Fibroblast of peridontal ligament (primary cell): Measurements from ENCODE around the gene CACNA1C.

ENCODE experiments used
- DNase-seq: peaks from one replicate; pipeline ENCODE4 v3.0.0-alpha.2; 2010; ENCODE audit errors: extremely low read depth

The CACNA1C gene

DNA sequence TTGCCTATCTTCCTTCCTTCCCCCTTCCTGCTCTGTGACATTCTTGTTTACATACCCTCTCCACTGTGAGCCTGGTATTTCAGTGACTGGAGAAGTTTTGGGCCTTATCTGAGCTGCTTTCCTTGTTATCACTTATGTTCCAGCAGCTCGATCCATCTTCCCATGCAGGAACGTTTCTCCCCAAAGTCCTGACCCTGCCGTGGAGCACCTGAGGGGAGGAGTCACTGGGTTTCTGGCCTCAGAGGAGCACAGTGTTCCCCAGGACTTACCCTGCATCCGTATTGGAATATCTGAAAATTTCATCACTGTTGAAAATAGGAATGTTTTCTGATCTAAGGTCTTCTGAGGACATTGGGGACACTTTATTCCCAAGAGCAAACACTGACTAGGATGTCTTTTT lies 141.8 kb downstream of the CACNA1C start:
- DNase-seq: no peak

DNA sequence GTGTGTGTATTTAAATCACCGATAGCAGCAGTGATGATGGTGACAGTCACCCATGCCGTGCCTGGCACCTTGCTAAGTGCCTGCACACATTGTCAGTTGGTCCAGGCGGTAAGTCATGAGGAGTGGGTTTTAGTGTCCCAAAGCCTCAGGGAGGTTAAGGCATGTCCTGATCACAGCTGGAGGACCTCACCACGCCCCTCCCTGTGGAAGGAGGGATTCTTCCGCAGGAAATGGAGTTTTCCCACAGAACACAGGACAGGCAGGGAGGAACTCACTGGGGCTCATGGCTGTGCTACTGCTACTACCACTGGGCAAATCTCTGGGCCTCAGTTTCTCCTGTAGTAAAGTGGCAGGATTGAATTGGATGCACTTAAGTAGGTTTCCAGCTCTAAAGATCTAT lies 142.3 kb downstream of the CACNA1C start:
- DNase-seq: no peak

DNA sequence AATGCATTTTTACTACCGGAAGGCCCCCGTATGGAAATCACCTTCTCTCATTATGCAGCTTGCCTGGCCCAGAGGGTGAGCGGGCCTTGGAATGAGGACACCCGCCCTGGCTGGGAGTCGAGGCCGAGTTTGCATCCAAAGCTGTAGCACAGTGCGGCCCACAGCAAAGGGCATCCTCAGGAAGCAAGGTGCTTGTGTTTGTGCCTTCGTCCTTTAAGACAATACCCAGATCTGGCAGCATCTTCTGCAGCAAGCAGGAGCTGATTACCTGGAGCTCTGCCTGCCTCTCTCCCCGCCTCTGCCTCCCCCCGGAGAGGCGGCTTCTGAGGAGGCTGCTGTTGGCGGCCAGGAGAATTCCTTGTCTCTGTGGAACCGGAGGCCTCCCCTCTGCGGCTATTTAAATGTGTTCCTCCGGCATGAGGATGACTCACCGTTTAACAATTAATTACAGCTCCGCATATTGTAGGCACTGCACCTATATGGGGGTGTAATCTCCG lies 145.3 kb downstream of the CACNA1C start:
- peak; percentile 18 for DNase-seq

DNA sequence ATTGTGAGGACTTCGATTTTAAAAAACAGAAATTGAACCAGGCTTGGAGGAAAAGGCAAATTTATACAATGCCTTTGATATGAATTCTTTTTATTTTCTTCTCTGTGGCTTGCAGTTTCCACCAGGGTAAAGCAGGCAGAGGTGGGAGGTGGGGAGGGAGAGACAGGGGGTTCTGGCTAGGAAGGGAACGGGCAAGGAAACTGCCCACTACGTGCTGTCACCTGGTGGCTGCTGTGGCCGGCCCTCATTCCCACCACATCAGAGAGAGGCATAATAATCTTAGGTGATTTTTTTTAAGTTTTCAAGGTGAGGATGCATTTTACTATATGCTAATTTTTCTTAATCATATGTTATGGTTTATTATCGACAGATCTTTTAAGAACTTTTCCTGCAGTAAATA lies 145.8 kb downstream of the CACNA1C start:
- no peak for DNase-seq

DNA sequence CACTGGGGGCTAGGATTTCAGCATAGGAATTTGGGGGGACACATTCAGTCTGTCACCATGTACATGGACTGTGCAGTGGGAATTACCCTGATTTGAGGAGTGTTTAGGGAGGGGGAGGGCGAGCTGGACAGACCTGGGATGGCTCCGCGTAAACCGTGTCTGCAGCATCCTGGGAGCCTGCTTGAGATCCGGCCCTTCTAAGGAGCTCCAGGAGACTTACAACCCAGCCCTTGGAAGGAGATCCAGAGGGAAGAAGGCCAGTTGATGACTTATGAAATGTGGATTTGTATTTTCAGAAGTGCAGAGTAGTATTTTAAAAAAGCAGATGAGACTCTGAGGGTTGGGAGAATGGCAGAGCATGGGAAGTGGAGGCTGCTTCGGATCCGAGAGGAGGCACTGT lies 153.2 kb downstream of the CACNA1C start:
- DNase-seq: no peak

DNA sequence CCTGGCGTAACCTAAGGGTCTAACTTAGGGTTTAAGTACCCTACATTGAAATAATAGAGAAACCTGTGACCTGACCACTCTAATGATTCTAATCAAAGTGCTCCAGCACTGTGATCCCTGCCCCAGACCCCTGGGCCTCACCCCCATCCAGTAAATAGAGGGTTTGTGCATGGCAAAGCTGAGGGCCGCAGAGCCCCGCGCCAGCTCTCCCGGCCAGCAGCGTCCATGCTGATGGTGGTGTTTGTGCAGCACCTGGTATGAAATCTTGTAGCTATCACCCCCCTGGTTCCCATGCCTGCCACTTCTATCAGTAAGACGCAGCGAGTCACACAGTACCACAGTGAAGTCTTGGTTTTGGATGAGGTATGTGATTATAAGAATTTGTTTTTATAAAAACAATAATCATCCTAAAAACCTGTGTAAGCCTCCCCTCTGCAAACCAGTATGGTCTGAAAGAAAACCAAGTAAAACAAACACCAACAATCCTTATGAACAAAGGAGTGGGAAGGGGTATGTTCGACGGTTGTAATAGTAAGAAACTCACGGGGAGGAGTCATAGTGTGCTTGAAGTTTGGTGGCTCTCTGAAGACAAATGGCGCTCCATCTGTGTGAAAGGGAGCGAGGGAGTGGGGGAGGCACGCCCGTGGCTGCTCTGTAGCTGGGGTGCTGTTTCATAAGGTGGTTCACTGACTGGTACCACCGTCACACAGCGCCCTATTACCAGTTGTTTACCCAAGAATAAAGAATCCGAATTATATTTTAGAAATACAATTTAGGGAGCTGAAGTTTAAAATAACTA lies 156.2 kb downstream of the CACNA1C start:
- DNase-seq: no peak

DNA sequence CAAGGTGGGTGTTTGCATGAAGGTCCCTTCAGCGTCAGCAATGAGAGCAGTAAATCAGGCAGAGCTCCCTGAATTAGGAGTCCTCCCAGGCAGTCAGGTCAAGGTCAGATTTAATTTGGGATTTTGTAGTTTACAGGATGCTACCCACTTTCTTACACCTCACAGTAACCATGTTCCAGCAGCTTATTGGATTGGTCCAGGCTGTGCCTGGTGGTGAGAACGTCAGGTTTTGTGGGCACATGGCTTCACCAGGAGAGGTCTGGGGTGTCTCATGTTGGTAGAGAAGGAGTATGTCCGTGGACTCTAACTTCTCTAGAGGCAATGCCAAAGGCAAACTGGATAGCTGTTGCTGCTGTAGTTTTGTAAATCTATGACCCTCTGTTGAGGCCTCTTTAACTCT lies 158.3 kb downstream of the CACNA1C start:
- no peak for DNase-seq

DNA sequence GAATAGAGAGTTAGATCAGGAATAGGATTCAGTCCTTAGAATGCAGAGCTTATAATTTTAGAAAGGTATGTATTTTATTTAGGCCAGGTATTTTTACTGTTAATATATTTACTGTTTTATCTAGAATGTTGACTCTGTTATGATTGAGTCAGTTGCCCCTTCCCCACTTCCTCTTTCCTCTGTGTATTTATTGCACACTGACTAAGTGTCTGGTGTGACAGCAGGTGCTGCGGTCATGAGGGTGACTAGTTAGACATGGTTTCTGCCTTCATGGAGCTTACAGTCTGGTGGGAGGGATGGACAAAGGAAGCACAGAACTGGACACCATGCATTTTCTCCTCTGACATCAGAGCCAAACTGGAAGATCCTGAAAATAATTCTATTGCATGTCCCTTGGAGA lies 159.8 kb downstream of the CACNA1C start:
- DNase-seq: no peak

DNA sequence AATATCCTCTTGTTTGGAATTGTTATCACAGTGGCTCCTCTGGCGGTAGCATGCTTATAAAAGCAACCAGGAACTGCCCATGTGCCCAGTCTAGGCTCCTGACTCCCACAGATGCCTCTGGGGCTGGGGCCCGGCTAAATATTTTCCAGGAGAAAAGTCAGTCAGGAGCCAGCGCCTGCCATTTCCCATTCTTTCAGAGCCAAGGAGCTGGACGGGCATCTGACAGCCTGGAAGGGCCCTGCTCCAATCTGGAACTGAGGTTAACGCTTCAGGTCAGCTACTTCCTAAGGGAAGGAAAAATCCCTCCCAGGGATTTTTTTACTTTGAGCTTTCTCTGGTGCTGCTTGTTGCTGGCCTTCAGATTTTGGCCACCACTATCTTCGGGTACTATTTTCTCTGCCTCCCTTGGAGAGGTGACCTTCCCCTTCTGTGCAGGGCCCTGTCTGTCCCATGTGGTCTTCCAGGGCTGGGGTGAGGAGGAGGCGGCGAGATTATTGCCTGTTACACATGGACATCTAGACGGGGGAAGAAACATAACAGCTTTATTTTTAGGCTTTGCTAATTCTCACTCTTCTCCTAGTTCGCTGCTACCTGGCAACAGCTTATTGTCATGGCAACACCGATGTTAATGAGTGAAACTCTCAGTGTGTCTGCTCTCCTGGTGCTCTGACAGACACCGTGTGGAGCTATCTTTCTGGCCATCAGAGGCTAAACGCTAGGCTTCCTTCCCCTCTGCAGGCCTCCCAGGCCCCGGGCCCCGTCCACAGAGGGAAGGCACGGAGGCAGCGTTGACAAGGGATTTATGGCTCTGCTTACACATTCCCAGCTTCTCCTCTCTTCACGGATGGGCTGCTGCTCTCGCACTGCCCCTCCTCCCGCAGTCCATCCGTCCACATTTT lies 160.4 kb downstream of the CACNA1C start:
- no peak for DNase-seq

DNA sequence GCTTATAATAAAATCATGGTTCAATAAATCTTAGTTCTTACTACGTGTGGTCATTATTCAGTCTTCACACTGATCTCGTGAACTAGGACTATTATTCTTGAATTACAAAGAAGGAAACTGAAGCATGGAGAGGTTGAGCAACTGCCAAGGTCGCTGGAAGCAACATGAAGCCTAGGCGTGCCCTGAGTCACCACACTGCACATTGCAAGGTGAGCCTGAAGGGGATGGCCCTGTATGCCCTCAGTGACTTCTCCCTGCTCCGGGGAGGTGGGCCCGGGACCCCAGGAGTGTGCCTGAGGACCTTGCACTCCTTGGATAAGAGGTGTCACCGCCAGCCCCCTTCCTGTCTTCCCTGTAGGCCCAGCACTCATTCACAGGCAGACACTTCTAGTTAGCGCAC lies 161.6 kb downstream of the CACNA1C start:
- DNase-seq: no peak

DNA sequence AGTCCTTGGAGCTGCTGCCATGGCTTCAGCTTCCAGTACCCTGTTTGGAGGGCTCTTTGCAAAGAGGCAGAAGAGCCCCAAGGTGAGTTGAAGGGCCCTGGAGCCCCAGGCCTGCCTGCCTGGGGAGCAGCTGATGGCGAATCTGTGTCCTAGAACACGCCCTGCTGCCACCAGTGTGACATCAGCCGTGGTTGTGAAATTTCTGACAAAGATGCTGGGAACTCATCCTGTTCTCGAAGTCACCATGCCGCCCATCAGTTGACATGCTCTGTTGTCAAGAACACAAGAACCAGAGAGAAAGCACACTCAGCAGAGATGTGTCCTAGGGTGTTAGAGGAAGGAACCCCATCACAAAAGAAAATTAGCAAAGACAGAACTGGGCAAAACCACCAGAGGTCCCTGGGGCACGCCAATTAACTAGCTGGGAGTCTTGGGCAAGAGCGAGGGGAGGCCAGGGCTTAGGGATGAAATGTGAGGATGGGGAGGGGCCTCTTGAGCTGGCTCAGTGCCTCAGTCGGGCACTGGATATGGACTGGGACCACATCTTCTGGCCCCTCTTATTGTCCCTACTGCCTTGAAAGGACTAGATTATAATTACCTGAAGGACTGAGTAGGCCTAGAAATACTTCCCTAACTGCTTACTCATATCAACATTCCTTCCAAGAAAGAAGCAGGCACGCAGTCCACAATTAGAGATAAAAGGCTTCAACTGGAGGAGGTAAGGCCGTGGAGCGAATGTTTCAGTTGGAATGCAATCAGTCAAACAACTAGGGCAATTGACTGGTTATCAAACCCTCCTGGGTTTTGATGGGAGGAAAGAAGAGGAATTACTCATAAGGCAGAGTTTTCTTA lies 163.1 kb downstream of the CACNA1C start:
- DNase-seq: peak; percentile 72

DNA sequence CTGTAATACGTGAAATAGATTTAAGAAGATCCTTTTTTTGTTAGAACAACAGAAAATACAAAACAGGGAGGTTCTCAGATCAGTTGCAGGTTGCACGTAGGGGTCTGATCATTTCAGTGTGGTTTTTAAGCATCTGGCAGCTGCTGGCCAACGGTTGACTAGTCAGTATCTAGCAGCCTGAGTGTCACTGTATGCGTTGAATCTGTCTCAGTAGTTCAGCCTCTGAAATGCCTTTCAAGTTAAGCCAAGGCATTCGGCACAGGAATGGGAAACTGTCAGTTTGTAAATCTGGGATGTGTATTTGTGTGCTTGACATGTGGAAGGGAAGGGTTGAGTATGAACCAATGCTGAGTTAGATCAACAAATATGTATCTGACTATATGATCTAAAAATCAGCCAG lies 165.9 kb downstream of the CACNA1C start:
- no peak for DNase-seq

DNA sequence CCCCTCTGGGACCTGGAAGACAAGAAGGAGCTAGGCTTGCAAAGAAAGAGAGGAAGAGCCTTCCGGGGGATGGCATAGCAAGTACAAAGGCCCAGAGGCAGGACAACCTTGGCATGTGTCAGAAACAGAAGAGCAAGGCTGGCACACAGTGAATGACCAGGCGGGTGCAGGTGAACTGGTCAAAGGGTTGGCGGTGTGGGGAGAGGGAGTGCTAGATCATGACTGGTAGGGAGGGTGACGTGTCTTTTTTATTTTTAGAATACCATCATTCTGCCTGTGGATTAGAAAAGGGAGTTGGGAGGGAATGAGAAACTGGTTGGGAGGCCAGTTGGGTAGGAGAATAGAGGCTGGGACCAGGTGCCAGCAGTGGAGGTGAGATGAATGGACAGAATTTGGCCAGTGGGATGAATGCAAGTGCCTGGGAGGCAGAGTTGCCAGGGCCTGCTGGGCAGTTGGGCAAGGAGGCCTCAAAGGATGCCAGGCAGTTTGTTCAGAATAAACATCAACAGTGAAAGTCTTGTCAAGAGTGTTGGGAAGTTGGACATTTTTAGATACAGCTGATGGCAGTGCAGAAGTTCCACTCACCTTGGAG lies 168.3 kb downstream of the CACNA1C start:
- DNase-seq: no peak

DNA sequence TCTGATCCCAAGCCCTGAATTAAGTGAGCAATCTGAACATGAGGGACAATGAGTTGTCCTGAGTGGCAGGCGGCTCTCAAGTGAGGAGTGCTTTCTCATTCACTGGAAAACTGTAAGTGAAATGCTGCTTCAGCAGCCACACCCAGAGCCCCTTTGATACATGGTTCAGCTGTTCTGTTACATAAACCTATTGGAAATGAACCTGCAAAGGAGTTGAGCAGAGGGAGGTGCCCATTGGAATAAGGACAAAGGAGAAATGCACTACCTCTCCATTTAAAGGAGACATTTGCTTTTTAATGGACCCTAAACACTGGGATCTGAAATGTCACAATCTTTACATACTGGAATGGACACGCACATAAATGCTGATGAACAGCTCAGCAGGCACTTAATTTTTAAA lies 169.9 kb downstream of the CACNA1C start:
- DNase-seq: no peak

DNA sequence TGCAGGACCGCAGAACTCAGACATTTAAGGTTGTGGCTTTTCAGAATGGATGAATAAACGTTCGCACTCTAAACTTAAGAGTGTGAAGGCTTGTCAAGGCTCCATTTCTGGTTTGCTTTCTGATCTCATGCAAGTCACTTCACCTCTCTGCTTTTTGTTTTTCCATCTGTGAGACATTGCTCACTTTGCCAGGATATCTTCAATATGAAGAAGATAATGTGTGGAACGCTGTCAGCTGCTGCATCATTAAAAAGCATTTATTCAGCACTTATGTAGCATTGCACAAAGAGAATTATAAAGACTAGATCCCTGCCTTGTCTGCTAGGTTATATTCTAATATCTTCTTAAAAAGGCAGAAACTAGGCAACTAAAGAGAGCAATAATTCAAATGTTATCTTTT lies 172.2 kb downstream of the CACNA1C start:
- DNase-seq: no peak

DNA sequence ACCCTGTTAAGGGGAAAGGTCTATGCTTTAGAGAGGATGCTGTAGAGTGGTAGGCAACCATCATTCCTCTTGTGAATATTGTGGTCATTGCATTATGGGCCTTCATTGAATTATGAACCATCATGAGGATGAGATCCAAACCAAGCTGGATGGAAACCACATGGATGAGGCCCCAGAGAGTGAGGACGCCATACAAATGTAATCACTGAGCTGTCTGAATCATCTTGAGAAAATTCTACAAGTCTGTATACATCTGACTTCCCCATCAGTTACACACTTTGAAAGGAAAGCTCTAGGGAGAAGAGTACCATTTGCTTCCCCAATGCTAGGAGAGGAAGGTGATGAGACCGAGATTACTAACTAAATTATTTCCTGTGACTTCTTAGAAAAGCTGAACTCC lies 172.9 kb downstream of the CACNA1C start:
- DNase-seq: peak; percentile 93

DNA sequence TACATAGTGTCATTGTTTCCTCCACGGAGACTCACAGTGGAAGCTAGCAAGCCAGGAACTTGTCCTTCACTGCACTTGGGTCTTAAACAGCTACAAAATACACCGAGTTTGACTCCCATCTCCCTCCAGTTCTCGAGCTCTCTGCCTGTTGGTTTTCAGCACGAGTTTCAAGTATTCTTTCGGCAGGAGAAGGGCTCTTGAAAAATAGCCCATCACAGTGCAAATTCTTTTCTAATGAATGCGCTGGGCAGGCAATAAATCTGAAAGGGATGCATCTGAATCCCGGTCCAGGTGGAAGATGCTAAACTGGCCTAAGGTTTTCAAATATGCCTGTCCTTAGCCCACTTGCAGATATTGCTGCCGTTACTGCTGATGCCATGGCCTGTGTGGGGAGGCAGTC lies 173.9 kb downstream of the CACNA1C start:
- no peak for DNase-seq

DNA sequence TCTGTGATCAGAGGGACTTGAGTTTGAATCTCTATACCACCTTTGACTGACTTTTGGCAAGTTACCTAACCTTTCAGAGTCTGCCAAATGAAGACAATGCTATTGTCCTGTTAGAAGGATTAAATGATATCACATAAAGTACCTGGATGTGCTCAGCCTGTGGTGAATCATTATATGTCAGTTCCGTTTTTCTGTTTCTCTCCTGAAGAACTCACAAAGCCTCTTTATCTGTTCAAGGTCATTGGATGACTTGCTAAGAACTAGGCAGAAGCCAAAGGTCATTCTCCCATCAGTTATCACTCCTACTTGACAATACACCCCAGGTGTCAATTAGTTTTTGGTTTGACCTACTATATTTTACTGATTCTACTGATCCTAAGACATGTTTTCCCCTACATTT lies 174.6 kb downstream of the CACNA1C start:
- DNase-seq: no peak

DNA sequence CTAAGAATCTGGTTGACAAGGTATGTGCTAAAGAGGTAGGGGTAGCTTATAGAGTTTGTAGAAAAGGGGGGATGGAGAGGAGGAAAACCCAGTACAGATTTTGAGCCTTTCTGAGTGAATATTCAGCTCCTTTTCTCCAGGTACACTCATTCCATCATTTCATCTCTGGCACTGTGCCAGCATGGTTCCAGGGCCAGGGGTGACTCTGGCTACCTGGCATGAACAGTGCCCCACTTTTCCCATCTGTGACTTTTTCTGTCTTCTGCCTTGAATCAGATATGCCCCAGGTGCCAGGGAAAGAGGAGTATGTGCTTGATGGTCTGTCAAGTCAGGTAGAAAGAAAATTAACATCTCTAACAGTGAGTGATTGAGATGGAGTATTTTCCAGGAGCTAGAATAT lies 175.7 kb downstream of the CACNA1C start:
- no peak for DNase-seq

DNA sequence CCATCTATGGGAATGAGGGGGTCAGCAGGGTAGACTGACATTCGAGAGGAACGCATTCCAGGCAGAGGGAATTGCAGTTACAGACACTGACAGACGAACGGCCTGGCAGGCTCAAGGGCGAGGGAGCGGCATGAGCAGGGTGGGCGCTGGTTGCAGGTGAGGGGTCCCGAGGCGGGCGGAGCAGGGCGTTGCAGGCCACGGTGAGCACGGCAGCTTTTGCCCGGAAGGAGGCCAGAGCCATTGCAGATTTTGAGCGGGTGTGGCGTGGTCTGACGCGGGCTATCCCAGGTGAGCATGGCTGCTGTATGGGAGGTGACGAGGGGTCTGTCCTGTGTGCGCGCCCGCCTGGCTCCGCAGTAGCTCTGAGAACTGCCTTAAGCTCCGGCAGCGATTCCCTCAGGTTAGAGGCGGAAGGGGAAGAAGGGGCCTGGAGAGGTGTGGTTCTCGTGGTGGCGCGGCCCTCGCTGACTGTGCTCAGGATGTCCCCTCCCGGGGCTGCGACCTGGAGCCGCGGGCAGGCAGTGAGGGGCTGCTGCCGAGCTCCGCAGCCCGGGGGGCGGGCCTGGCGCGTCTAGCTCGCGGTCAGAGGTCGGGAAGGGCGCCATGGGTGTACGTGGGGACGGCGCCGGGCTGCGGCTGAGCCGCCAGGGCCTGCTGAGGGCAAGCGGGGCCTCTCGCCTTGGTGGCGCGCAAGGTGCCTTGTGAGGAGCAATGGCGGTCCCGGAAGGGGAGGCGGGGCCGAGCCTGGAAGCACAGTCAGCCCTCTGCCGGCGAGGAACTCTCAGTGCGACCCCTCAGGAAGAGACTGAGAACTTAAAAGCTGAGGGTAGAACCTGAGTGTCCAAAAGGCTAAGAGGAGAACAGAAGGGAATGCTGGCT lies 177.1 kb downstream of the CACNA1C start:
- no peak for DNase-seq
